IPS-20b (cell line): ENCODE results near the gene WIF1.

Experiments
- H3K27ac ChIP-seq: one replicate; pipeline ENCODE4 v1.5.1; 2013; ENCODE audit warnings: low read length
- H3K27me3 ChIP-seq: 2 replicates; pipeline ENCODE4 v1.6.1; 2013; ENCODE audit warnings: mild to moderate bottlenecking, low read length, inconsistent platforms; ENCODE audit not compliant: insufficient read depth
- H3K36me3 ChIP-seq: 2 replicates; pipeline ENCODE4 v1.6.1; 2013; ENCODE audit warnings: low read depth, mild to moderate bottlenecking, inconsistent platforms, low read length, moderate library complexity; ENCODE audit not compliant: insufficient read depth
- H3K4me1 ChIP-seq: 2 replicates; pipeline ENCODE4 v1.6.1; 2013; ENCODE audit warnings: mild to moderate bottlenecking, control low read depth, inconsistent platforms, low read length, moderate library complexity; ENCODE audit not compliant: insufficient read depth
- H3K4me3 ChIP-seq: 2 replicates; pipeline ENCODE4 v1.5.1; 2013; ENCODE audit warnings: mild to moderate bottlenecking, low read length, inconsistent platforms
- H3K9ac ChIP-seq: 2 replicates; pipeline ENCODE4 v1.6.1; 2013; ENCODE audit warnings: low read depth, mild to moderate bottlenecking, inconsistent platforms, low read length, moderate library complexity
- H3K9me3 ChIP-seq: 2 replicates; pipeline ENCODE4 v1.6.1; 2013; ENCODE audit warnings: mild to moderate bottlenecking, low read depth, low read length, inconsistent platforms; ENCODE audit not compliant: insufficient read depth

WIF1 gene

GRCh38 chr12:65081496-65081895, 39.6 kb downstream of the WIF1 start:
- H3K36me3 ChIP-seq = no peaks in the 10 kb centered on the region
- no peak overlapping the region for H3K27ac ChIP-seq

GRCh38 chr12:65074932-65075331, 46.2 kb downstream of the WIF1 start:
- H3K9me3 ChIP-seq = no peaks in the 10 kb centered on the region
- H3K4me1 ChIP-seq = no peaks in the 10 kb centered on the region
- no peaks in the 10 kb centered on the region for H3K27me3 ChIP-seq
- no peaks in the 10 kb centered on the region for H3K36me3 ChIP-seq
- no peak overlapping the region for H3K4me3 ChIP-seq
- H3K9ac ChIP-seq = no peak overlapping the region
- no peak overlapping the region for H3K27ac ChIP-seq

More at GRCh38 chr12:65081496-65081895, 39.6 kb downstream of the WIF1 start:
- Histone ChIP-seq H3K9me3 (no peaks in the 10 kb centered on the region), H3K9ac (no peak overlapping the region), H3K4me1 (peaks cover 9% of the 10 kb centered on the region), H3K27me3 (no peaks in the 10 kb centered on the region), H3K4me3 (no peak overlapping the region)

- Histone ChIP-seq H3K4me1 (no peaks in the 10 kb centered on the region), H3K9ac (no peak overlapping the region), H3K9me3 (no peaks in the 10 kb centered on the region), H3K4me3 (no peak overlapping the region), H3K36me3 (no peaks in the 10 kb centered on the region), H3K27ac (no peak overlapping the region), H3K27me3 (no peaks in the 10 kb centered on the region)
These were observed 51.8 kb downstream of the WIF1 start for GRCh38 chr12:65069336-65069735.

GRCh38 chr12:65067383-65067782, 53.7 kb downstream of the WIF1 start:
- Histone ChIP-seq H3K36me3 (no peaks in the 10 kb centered on the region), H3K27me3 (no peaks in the 10 kb centered on the region)

GRCh38 chr12:65055859-65056258, 65.2 kb downstream of the WIF1 start:
- H3K36me3 ChIP-seq = no peaks in the 10 kb centered on the region
- H3K9ac ChIP-seq = no peak overlapping the region
- H3K27me3 ChIP-seq = no peaks in the 10 kb centered on the region
- H3K9me3 ChIP-seq = no peaks in the 10 kb centered on the region
- H3K27ac ChIP-seq = no peak overlapping the region
- peaks cover 21% of the 10 kb centered on the region for H3K4me1 ChIP-seq
- no peak overlapping the region for H3K4me3 ChIP-seq

More at GRCh38 chr12:65067383-65067782, 53.7 kb downstream of the WIF1 start:
- no peak overlapping the region for H3K27ac ChIP-seq
- no peaks in the 10 kb centered on the region for H3K4me1 ChIP-seq
- H3K9ac ChIP-seq = no peak overlapping the region
- H3K4me3 ChIP-seq = no peak overlapping the region
- no peaks in the 10 kb centered on the region for H3K9me3 ChIP-seq

GRCh38 chr12:65051218-65051617, 69.9 kb downstream of the WIF1 start:
- Histone ChIP-seq H3K4me3 (no peak overlapping the region), H3K4me1 (peaks cover 17% of the 10 kb centered on the region), H3K27ac (no peak overlapping the region), H3K27me3 (no peaks in the 10 kb centered on the region), H3K36me3 (no peaks in the 10 kb centered on the region), H3K9ac (no peak overlapping the region), H3K9me3 (no peaks in the 10 kb centered on the region)

- Histone ChIP-seq H3K36me3 (no peaks in the 10 kb centered on the region), H3K9ac (no peak overlapping the region), H3K9me3 (no peaks in the 10 kb centered on the region), H3K27ac (no peak overlapping the region), H3K27me3 (no peaks in the 10 kb centered on the region), H3K4me1 (peaks cover 3% of the 10 kb centered on the region; the same call in 1 of the 2 replicates), H3K4me3 (no peak overlapping the region)
These were observed 75.8 kb downstream of the WIF1 start for GRCh38 chr12:65045269-65045668.

GRCh38 chr12:65039301-65039700, 81.8 kb downstream of the WIF1 start:
- Histone ChIP-seq H3K4me1 (peaks cover 3% of the 10 kb centered on the region; the same call in 1 of the 2 replicates), H3K27ac (no peak overlapping the region), H3K9me3 (peaks cover 10% of the 10 kb centered on the region), H3K27me3 (no peaks in the 10 kb centered on the region), H3K9ac (no peak overlapping the region), H3K4me3 (no peak overlapping the region), H3K36me3 (no peaks in the 10 kb centered on the region)

GRCh38 chr12:65025136-65025535, 96.0 kb downstream of the WIF1 start:
- Histone ChIP-seq H3K27ac (no peak overlapping the region), H3K4me3 (no peak overlapping the region), H3K9me3 (no peaks in the 10 kb centered on the region), H3K9ac (no peak overlapping the region), H3K27me3 (no peaks in the 10 kb centered on the region), H3K4me1 (peaks cover 21% of the 10 kb centered on the region; the same call in 1 of the 2 replicates), H3K36me3 (no peaks in the 10 kb centered on the region)

- H3K4me1 ChIP-seq = peaks cover 21% of the 10 kb centered on the region; the same call in 1 of the 2 replicates
- H3K27ac ChIP-seq = no peak overlapping the region
- no peak overlapping the region; the same call in 1 of the 2 replicates for H3K4me3 ChIP-seq
- no peaks in the 10 kb centered on the region for H3K36me3 ChIP-seq
- H3K27me3 ChIP-seq = no peaks in the 10 kb centered on the region
- H3K9ac ChIP-seq = no peak overlapping the region
- no peaks in the 10 kb centered on the region for H3K9me3 ChIP-seq
These were observed 97.6 kb downstream of the WIF1 start for GRCh38 chr12:65023485-65023884.

- Histone ChIP-seq H3K27ac (no peak overlapping the region), H3K36me3 (no peaks in the 10 kb centered on the region), H3K9ac (no peak overlapping the region), H3K9me3 (no peaks in the 10 kb centered on the region), H3K4me1 (peaks cover 21% of the 10 kb centered on the region; the same call in 1 of the 2 replicates), H3K4me3 (no peak overlapping the region), H3K27me3 (no peaks in the 10 kb centered on the region)
These were observed 98.1 kb downstream of the WIF1 start for GRCh38 chr12:65022960-65023359.

GRCh38 chr12:65022421-65022820, 98.7 kb downstream of the WIF1 start:
- Histone ChIP-seq H3K36me3 (no peaks in the 10 kb centered on the region), H3K9me3 (no peaks in the 10 kb centered on the region), H3K4me3 (no peak overlapping the region), H3K27me3 (no peaks in the 10 kb centered on the region), H3K27ac (no peak overlapping the region), H3K4me1 (peaks cover 21% of the 10 kb centered on the region; the same call in 1 of the 2 replicates), H3K9ac (no peak overlapping the region)
